Prostate gland (tissue), 2 donors: Measurements from ENCODE around the gene DGKI. TPM values are rescaled to one million over a fixed set of nuclear protein-coding genes. Genes with fewer than 3 reads are reported as not detected.

Experiments used
- DNase-seq: peaks from one replicate; pipeline ENCODE4 v3.0.0-alpha.2; 2019; ENCODE audit warnings: low spot score
- H3K27ac ChIP-seq, 2 donors: fragments of 200-600 bp; sonication (generic); 2 replicates each; pipeline ENCODE4 v1.5.1; 2017 to 2019
- H3K27me3 ChIP-seq: fragments of 200-600 bp; sonication (generic); replicated peaks from 2 replicates; pipeline ENCODE4 v1.5.1; 2019; ENCODE audit not compliant: insufficient read depth
- H3K36me3 ChIP-seq, 2 donors: fragments of 200-600 bp; sonication (generic); 1 replicate in 1 of 2; 2 replicates in 1 of 2; pipeline versions ENCODE4 v1.5.1 to v1.8.1; 2017 to 2019
- H3K4me1 ChIP-seq: fragments of 200-600 bp; sonication (generic); replicated peaks from 2 replicates; pipeline ENCODE4 v1.5.1; 2019
- H3K4me3 ChIP-seq, 2 donors: fragments of 200-600 bp; sonication (generic); 2 replicates each; pipeline ENCODE4 v1.5.1; 2017 to 2019
- H3K9me3 ChIP-seq: fragments of 200-600 bp; sonication (generic); 2 replicates; pipeline ENCODE4 v1.5.1; 2017
- POLR2A ChIP-seq: fragments of 450-650 bp; IDR thresholded peaks from one replicate; pipeline ENCODE4 v1.6.1; 2016; ENCODE audit warnings: antibody characterized with exemption, mild to moderate bottlenecking
- POLR2AphosphoS5 ChIP-seq: sonication (generic); formaldehyde crosslinking; IDR thresholded peaks from one replicate; pipeline ENCODE4 v1.6.1; 2017; ENCODE audit warnings: antibody characterized with exemption
- WGBS: methylation state at CpG from one replicate; pipeline ENCODE4 v1.1.5; 2018; 5-methylcytosine and 5-hydroxymethylcytosine counted together
- intact Hi-C: fragments of 100-400 bp; cut with DNase I; formaldehyde crosslinking; loops from one replicate; pipeline ENCODE4 v1.14.2; 2022
- total RNA-seq, 2 donors: library from RNA; depleted of rRNA; stranded (reverse); fragments of >200 nt; gene quantifications; one replicate each; pipeline ENCODE4 v1.1.0, GENCODE V29; 2016
- TF ChIP-seq, protein P1 (sequence below), 4 experiments: fragments of 200-600 bp in 2 of 4; fragments of 450-650 bp in 2 of 4; sonication (generic) in 2 of 4; IDR thresholded peaks; 1 replicate in 3 of 4; 2 replicates in 1 of 4; pipeline ENCODE4 v1.5.1; 2016 to 2019; ENCODE audit warnings: antibody characterized with exemption in 4 of 4, mild to moderate bottlenecking in 2 of 4, moderate library complexity in 2 of 4

Gene DGKI
- total RNA-seq, 2 donors from 2014 or later, result 0.32 to 1.5 TPM

GRCh38 chr7:137579913-137580640, 266.7 kb downstream of the DGKI start:
- Histone ChIP-seq H3K36me3 (no peaks in the 10 kb centered on the region), H3K27ac (no peak overlapping the region), H3K4me3 (no peak overlapping the region), H3K9me3 (no peaks in the 10 kb centered on the region), H3K27me3 (no peaks in the 10 kb centered on the region), H3K4me1 (no peaks in the 10 kb centered on the region)
- no peak for DNase-seq
- 82% methylated on average over 2 of the region's 2 CpGs for WGBS
- TF ChIP-seq, protein P1, sequence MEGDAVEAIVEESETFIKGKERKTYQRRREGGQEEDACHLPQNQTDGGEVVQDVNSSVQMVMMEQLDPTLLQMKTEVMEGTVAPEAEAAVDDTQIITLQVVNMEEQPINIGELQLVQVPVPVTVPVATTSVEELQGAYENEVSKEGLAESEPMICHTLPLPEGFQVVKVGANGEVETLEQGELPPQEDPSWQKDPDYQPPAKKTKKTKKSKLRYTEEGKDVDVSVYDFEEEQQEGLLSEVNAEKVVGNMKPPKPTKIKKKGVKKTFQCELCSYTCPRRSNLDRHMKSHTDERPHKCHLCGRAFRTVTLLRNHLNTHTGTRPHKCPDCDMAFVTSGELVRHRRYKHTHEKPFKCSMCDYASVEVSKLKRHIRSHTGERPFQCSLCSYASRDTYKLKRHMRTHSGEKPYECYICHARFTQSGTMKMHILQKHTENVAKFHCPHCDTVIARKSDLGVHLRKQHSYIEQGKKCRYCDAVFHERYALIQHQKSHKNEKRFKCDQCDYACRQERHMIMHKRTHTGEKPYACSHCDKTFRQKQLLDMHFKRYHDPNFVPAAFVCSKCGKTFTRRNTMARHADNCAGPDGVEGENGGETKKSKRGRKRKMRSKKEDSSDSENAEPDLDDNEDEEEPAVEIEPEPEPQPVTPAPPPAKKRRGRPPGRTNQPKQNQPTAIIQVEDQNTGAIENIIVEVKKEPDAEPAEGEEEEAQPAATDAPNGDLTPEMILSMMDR (IDR thresholded peaks at IDR 0.05), result no peak
- TF ChIP-seq POLR2A, result no peak
- TF ChIP-seq POLR2AphosphoS5, result no peak
- intact Hi-C loops, result no loop called here

GRCh38 chr7:137578541-137578940, 268.2 kb downstream of the DGKI start:
- Histone ChIP-seq H3K27ac (no peak overlapping the region), H3K9me3 (no peaks in the 10 kb centered on the region), H3K27me3 (no peaks in the 10 kb centered on the region), H3K36me3 (no peaks in the 10 kb centered on the region), H3K4me1 (no peaks in the 10 kb centered on the region), H3K4me3 (no peak overlapping the region)
- intact Hi-C loops, result no loop called here
- 61% methylated on average over 4 of the region's 4 CpGs for WGBS
- DNase-seq, result no peak
- TF ChIP-seq, protein P1 (IDR thresholded peaks at IDR 0.05), result no peak
- TF ChIP-seq POLR2A, result no peak
- TF ChIP-seq POLR2AphosphoS5, result no peak

DNA sequence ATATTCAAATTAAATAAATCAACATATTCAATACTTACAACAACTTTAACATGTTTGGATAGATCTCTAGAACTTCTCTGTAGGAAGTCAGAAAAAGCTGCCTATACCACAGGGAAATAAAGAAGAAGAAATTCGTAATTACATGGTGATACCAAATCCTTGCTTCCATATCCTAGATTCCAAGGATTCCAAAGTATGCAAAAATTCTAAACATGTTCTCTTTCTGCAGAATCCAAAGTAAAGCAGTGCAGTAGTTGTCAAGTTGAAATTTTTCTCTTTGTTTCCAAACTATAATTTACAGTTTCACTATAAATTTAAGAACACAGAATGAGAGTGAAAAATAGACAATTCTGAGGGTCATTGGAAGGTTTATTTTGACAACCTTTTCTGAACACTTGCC, 269.6 kb downstream of the DGKI start:
- WGBS, result 72% methylated on average over 1 of the region's 1 CpG
- no peaks in the 10 kb centered on the region for H3K4me1 ChIP-seq
- no peaks in the 10 kb centered on the region for H3K9me3 ChIP-seq
- H3K27ac ChIP-seq, result no peak overlapping the region
- no peaks in the 10 kb centered on the region for H3K36me3 ChIP-seq
- no peak overlapping the region for H3K4me3 ChIP-seq
- H3K27me3 ChIP-seq, result no peaks in the 10 kb centered on the region
- TF ChIP-seq POLR2AphosphoS5 (no peak), POLR2A (no peak)
- TF ChIP-seq, protein P1 (IDR thresholded peaks at IDR 0.05), result no peak
- no peak for DNase-seq
- intact Hi-C loops, result no loop called here

DNA sequence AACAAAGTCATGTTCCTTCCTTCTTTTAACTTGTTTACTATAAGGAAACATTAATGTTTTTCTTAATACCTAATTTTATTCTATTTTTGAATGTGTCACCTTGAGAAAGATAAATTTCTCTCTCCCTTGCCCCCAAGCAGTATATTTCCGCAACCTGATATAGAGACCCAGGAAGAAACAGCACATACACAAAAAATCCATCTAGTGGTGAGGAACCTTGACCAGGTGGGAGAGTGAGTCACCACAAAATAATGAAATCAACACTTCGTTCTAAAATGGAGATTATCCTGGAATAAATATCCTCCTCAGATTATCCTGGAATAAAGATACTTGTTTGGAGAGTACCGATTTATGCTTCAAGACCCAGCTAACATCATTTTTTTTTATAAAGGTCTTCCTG, 270.3 kb downstream of the DGKI start:
- no peaks in the 10 kb centered on the region for H3K4me1 ChIP-seq
- no peak for DNase-seq
- H3K27ac ChIP-seq, result no peak overlapping the region
- intact Hi-C loops, result no loop called here
- no peak overlapping the region for H3K4me3 ChIP-seq
- H3K36me3 ChIP-seq, result no peaks in the 10 kb centered on the region
- 94% methylated on average over 3 of the region's 3 CpGs for WGBS
- no peaks in the 10 kb centered on the region for H3K27me3 ChIP-seq
- H3K9me3 ChIP-seq, result no peaks in the 10 kb centered on the region
- TF ChIP-seq, protein P1 (IDR thresholded peaks at IDR 0.05), result no peak
- TF ChIP-seq POLR2AphosphoS5 (no peak), POLR2A (no peak)

DNA sequence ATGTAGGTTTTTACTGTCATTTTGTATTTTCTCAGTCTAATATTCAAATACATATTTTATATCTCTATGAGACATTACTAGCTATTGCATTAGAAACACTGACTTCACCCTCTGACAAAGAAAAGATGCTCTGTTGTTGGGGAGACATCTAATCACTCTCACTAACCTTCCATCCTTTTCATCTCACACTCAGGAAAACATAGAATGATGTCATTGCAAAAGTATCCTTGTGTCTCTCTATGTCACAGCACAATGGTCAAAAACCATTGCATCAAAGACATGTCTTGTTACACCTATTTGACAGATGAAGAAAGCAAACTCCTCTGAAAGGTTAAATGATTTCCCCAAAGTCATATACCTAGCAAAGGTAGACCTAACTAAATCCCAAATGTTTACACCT, 272.0 kb downstream of the DGKI start:
- no peak overlapping the region for H3K4me3 ChIP-seq
- no peaks in the 10 kb centered on the region for H3K9me3 ChIP-seq
- DNase-seq, result no peak
- H3K27ac ChIP-seq, result no peak overlapping the region
- intact Hi-C loops, result no loop called here
- no peaks in the 10 kb centered on the region for H3K4me1 ChIP-seq
- H3K36me3 ChIP-seq, result no peaks in the 10 kb centered on the region
- no peaks in the 10 kb centered on the region for H3K27me3 ChIP-seq
- TF ChIP-seq POLR2AphosphoS5 (no peak), POLR2A (no peak)
- TF ChIP-seq, protein P1 (IDR thresholded peaks at IDR 0.05), result no peak
